CD4-positive, alpha-beta T cell treated with Interleukin-15 for 1 hour (primary cell): ENCODE measurements around the gene HNRNPM.
A peak's percentile ranks its signal among the peaks of the same experiment; 100 is the strongest.
"Not testable (repeated sequence)": the region's sequence is repeated elsewhere in the genome, so short reads cannot be mapped to it uniquely, and the experiment has no call there.

Experiments
- DNase-seq: peaks from one replicate; pipeline ENCODE4 v3.0.0-alpha.2; 2020

The HNRNPM gene

DNA sequence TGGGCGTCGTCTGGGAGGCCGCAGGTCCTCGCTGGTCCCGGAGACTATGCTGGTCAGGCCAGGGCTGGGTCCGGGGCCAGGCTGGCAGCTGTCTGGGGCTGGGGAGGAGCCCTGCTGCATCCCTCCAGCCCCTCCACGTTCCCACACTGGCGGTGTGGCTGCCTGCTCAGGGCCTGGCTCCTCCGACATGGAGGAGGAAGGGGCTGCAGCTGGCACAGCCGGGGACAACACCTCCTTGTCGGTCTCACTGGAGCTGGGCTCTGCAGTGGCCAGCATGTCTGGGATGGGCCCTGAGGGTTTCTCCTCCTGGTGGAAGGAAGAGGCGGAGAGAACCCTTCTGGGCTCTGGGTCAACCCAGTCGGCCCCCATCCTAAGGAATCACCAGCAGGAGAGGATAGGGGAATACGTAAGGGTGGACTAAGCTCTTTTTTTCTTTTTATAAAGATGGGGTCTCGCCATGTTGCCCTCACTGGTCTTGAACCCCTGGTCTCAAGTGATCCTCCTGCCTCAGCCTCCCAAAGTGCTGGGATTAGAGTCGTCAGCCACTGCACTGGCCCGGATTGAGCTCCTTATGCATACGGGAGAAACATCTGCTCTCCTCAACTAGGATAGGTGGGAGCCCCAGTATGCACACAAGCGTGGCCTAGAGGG is 68.4 kb downstream of the HNRNPM start:
- DNase-seq, result no peak

GRCh38 chr19:8513687-8514504 is 69.1 kb downstream of the HNRNPM start, which contains the start of gene ZNF414:
ZNF414 (minus strand) TSS chr19:8514167; CDS start chr19:8514046, 121 bp downstream.
- DNase-seq, result peak; percentile 94

- DNase-seq, result not testable (repeated sequence)
Measured at GRCh38 chr19:8514505-8515009, 69.8 kb downstream of the HNRNPM start.

GRCh38 chr19:8515317-8515716 is 70.5 kb downstream of the HNRNPM start:
- peak; percentile 73 for DNase-seq

GRCh38 chr19:8517551-8518442 is 73.0 kb downstream of the HNRNPM start:
- DNase-seq, result peak; percentile 72

- no peak for DNase-seq
Measured at GRCh38 chr19:8518536-8518935, 73.8 kb downstream of the HNRNPM start.

- DNase-seq, result no peak
Measured at GRCh38 chr19:8519388-8519787, 74.6 kb downstream of the HNRNPM start.

DNA sequence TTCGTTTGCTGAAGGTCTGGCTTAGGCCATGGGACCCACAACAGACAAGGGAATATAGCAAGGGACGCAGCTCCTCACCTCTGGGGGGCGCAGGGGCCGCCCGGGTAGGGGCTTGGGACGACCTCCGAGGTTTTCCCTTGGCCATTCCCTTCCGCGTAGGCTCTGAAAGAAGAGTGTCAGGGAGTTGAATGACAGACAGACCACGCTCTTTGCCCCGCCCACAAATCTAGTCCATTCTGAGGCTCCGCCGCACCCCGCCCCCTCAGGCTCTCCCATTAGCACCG is 80.6 kb downstream of the HNRNPM start:
- DNase-seq, result no peak

- DNase-seq, result peak; percentile 36
Measured at GRCh38 chr19:8526345-8527091, 81.7 kb downstream of the HNRNPM start.

- DNase-seq, result no peak
Measured at GRCh38 chr19:8528500-8528899, 83.7 kb downstream of the HNRNPM start.

- no peak for DNase-seq
Measured at GRCh38 chr19:8529369-8530006, 84.7 kb downstream of the HNRNPM start.

DNA sequence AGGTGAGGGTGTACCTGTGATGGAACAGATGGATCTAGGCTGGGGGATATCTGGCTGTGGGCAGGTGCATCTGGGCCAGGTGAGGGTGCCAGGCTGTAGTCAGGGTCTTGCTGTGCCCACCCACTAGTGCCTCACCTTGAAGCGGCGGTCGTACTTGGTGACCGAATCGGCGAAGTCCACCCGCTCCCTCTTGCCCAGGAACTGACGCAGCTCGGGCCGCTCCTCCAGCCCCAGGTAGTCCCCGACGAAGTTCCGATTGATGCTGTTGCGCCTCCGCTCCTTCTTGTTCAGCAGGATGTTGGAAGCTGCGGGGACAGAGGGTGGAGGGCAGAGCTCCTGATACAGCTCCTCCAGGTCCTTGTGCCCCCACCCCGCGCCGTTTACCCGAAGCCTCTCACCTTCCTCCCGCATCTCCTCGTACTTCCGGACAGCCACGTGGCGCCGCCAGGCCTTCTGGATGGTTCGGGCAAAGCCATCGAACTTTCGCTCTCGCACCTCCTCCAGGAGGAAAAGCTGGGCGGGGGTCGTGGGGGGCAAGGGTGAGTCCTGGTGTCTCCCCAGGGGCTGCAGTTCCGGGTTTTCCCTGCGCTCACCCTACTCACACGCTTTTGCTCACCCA is 85.4 kb downstream of the HNRNPM start:
- no peak for DNase-seq

GRCh38 chr19:8531470-8531869 is 86.7 kb downstream of the HNRNPM start:
- no peak for DNase-seq

DNA sequence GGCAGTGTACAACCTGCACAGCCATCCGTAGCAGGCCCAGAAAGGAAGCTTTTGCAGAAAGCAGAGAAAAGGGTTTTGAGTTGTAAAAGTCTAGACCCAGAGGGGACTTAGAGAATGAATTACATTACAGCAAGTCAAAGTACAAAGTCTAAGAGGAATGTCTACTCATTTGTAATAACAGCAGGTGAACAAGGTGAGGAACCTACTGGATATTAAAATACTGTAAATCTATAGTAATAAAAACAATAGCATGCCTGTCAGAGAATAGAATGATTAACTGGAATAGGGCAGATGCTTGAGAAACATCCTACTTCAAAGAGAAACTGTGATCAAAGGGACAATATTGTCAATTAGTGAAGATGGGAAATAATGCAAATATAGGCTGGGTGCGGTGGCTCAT is 87.5 kb downstream of the HNRNPM start:
- DNase-seq, result no peak

DNA sequence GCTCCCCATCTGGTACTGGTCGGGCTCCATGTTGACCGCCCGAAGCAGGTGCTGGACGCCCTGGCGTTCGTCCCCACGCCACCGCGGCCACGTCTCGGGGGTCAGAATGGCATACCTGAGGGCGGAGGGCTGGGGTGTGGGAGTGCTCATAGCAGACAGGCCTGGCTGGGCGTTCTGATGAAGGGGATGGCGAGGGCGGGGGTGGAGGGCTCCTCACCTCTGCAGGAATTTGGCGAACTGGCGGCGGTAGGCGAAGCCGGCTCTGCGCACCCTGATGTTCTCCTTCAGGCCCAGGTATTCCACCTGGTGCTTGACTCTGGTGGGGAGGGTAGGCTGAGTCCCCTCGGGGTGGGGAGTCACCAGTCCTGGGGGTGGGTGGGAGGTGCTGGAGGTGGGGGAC is 91.5 kb downstream of the HNRNPM start:
- no peak for DNase-seq

GRCh38 chr19:8537099-8537498 is 92.3 kb downstream of the HNRNPM start:
- no peak for DNase-seq
